HepG2 (cell line): ENCODE measurements around the gene ACAT2. TPM values are rescaled to one million over a fixed set of nuclear protein-coding genes. Genes with fewer than 3 reads are reported as not detected.

Experiments used
- CEBPG ChIP-seq: IDR thresholded peaks from 2 replicates; pipeline ENCODE4 v1.6.1; 2016
- CHD4 ChIP-seq: fragments of 200-600 bp; sonication (generic); IDR thresholded peaks from 2 replicates; pipeline ENCODE4 v1.7.0; 2017; ENCODE audit warnings: mild to moderate bottlenecking, low read length, borderline replicate concordance
- DMTF1 ChIP-seq: sonication (generic); formaldehyde crosslinking; IDR thresholded peaks from 2 replicates; pipeline ENCODE4 v1.4.0; 2020; ENCODE audit warnings: mild to moderate bottlenecking, missing genetic modification reagents
- DZIP1 ChIP-seq: sonication (generic); formaldehyde crosslinking; IDR thresholded peaks from 2 replicates; pipeline ENCODE4 v1.5.0; 2020; ENCODE audit warnings: mild to moderate bottlenecking, missing genetic modification reagents
- GLMP ChIP-seq: sonication (generic); formaldehyde crosslinking; IDR thresholded peaks from 2 replicates; pipeline ENCODE4 v1.9.0; 2021; ENCODE audit warnings: missing genetic modification reagents, mild to moderate bottlenecking, borderline replicate concordance
- KLF12 ChIP-seq: sonication (generic); formaldehyde crosslinking; IDR thresholded peaks from 2 replicates; pipeline ENCODE4 v1.4.0; 2020; ENCODE audit warnings: missing genetic modification reagents, borderline replicate concordance
- LBX2 ChIP-seq: sonication (generic); formaldehyde crosslinking; IDR thresholded peaks from 2 replicates; pipeline ENCODE4 v1.5.0; 2020; ENCODE audit warnings: missing genetic modification reagents, mild to moderate bottlenecking, borderline replicate concordance
- NFYC ChIP-seq: IDR thresholded peaks from 2 replicates; pipeline ENCODE4 v1.6.1; 2016; ENCODE audit warnings: missing genetic modification reagents, missing compliant biosample characterization
- NR2F6 ChIP-seq, 2 experiments: IDR thresholded peaks; 2 replicates each; pipeline ENCODE4 v1.6.1; 2016; ENCODE audit warnings: antibody characterized with exemption in 1 of 2, mild to moderate bottlenecking in 1 of 2
- PRPF4 ChIP-seq: fragments of 200-400 bp; formaldehyde crosslinking; IDR thresholded peaks from 2 replicates; pipeline ENCODE4 v1.6.1; 2016; ENCODE audit warnings: low read length, low read depth; ENCODE audit not compliant: poor library complexity, severe bottlenecking
- RORA ChIP-seq: sonication (generic); formaldehyde crosslinking; IDR thresholded peaks from 2 replicates; pipeline ENCODE4 v1.5.0; 2020; ENCODE audit warnings: mild to moderate bottlenecking, missing genetic modification reagents, moderate library complexity
- SMAD3 ChIP-seq: sonication (generic); formaldehyde crosslinking; IDR thresholded peaks from 2 replicates; pipeline ENCODE4 v1.4.0; 2020; ENCODE audit warnings: missing genetic modification reagents
- SP140L ChIP-seq: sonication (generic); formaldehyde crosslinking; IDR thresholded peaks from 2 replicates; pipeline ENCODE4 v1.4.0; 2020; ENCODE audit warnings: missing genetic modification reagents, borderline replicate concordance
- SRY ChIP-seq: sonication (generic); formaldehyde crosslinking; IDR thresholded peaks from 2 replicates; pipeline ENCODE4 v1.8.0; 2022; ENCODE audit warnings: mild to moderate bottlenecking, missing genetic modification reagents
- TERF1 ChIP-seq: sonication (generic); formaldehyde crosslinking; IDR thresholded peaks from 2 replicates; pipeline ENCODE4 v1.8.0; 2022; ENCODE audit warnings: mild to moderate bottlenecking, missing genetic modification reagents, moderate library complexity
- TOPORS ChIP-seq: sonication (generic); formaldehyde crosslinking; IDR thresholded peaks from 2 replicates; pipeline ENCODE4 v1.8.0; 2023; ENCODE audit warnings: mild to moderate bottlenecking, missing genetic modification reagents
- ZFP41 ChIP-seq: sonication (generic); formaldehyde crosslinking; IDR thresholded peaks from 2 replicates; pipeline ENCODE4 v1.4.0; 2020; ENCODE audit warnings: mild to moderate bottlenecking, missing genetic modification reagents, borderline replicate concordance
- ZNF512 ChIP-seq: sonication (generic); formaldehyde crosslinking; IDR thresholded peaks from 2 replicates; pipeline ENCODE4 v1.4.0; 2020; ENCODE audit warnings: mild to moderate bottlenecking, missing genetic modification reagents
- ZNF782 ChIP-seq: sonication (generic); formaldehyde crosslinking; IDR thresholded peaks from 2 replicates; pipeline ENCODE4 v1.4.0; 2020; ENCODE audit warnings: missing genetic modification reagents, mild to moderate bottlenecking, borderline replicate concordance
- polyA plus RNA-seq, 8 experiments: library from polyadenylated mRNA; depleted of rRNA in 3 of 8; stranded (reverse) in 7 of 8; unstranded in 1 of 8; fragments of >200 nt; fragmentation: Illumina TruSeq in 4 of 8; extraction: Trizol in 4 of 8; gene quantifications; 2 replicates each; pipeline versions ENCODE4 v1.2.1 to v1.2.3, GENCODE V29; 2011 to 2016; ENCODE audit warnings: low read depth in 4 of 8, missing spikeins in 1 of 8, mixed read lengths in 1 of 8; ENCODE audit not compliant: insufficient read depth in 1 of 8
- total RNA-seq, 5 experiments: library from RNA; depleted of rRNA; stranded (reverse); fragments of >200 nt; fragmentation: Illumina TruSeq; extraction: Trizol; gene quantifications; 2 replicates each; pipeline ENCODE4 v1.2.3, GENCODE V29; 2016; ENCODE audit warnings: low read depth in 1 of 5

The ACAT2 gene
- total and polyA plus RNA-seq, 2 of the 13 experiments (the other 11 are each of a cell fraction or from before 2014, with no cell fraction given): 121 to 534 TPM

GRCh38 chr6:159726918-159727716 is 34.7 kb upstream of the ACAT2 start, which contains the start of gene WTAP (continued):
- TF ChIP-seq TERF1 (CRISPR knock-in tag) (peak; percentile 60; the same call in 1 of the 2 replicates), ZFP41 (CRISPR knock-in tag) (peak; percentile 99), GLMP (CRISPR knock-in tag) (no peak), SRY (peak; percentile 96), NFYC (peak; percentile 97), CHD4 (no peak), NR2F6 (IDR thresholded peaks at IDR 0.05) (peak; percentile 95), NR2F6 (CRISPR knock-in tag; IDR thresholded peaks at IDR 0.05) (peak; percentile 99), SP140L (CRISPR knock-in tag) (peak; percentile 96; the same call in 1 of the 2 replicates), RORA (no peak), LBX2 (peak; percentile 98; the same call in 1 of the 2 replicates), CEBPG (CRISPR knock-in tag) (peak; percentile 35; the same call in 1 of the 2 replicates), DMTF1 (CRISPR knock-in tag) (peak; percentile 29; the same call in 1 of the 2 replicates), DZIP1 (CRISPR knock-in tag) (peak; percentile 97), KLF12 (CRISPR knock-in tag) (peak; percentile 98), ZNF782 (CRISPR knock-in tag) (peak; percentile 100), TOPORS (CRISPR knock-in tag) (peak; percentile 84; the same call in 1 of the 2 replicates), SMAD3 (CRISPR knock-in tag) (peak; percentile 98), PRPF4 (no peak), ZNF512 (CRISPR knock-in tag) (peak; percentile 92; the same call in 1 of the 2 replicates)
